Astrocyte of the spinal cord (primary cell): ENCODE data around the gene MYO1E.

Source experiments
- DNase-seq: peaks from one replicate; pipeline ENCODE4 v3.0.0; 2011; ENCODE audit warnings: low read depth, low spot score
- H3K4me3 ChIP-seq: 2 replicates; pipeline ENCODE4 v1.5.1; 2011; ENCODE audit warnings: low read depth, mild to moderate bottlenecking, low read length, moderate library complexity
- CTCF ChIP-seq: IDR thresholded peaks from 2 replicates; pipeline ENCODE4 v1.5.1; 2012; ENCODE audit warnings: low read depth, mild to moderate bottlenecking, low read length, inconsistent platforms
- in situ Hi-C: cut with HindIII; loops from 2 replicates; pipeline ENCODE4 v1.10.0; 2017; ENCODE audit warnings: low sequenced_read_pairs

Gene MYO1E

GRCh38 chr15:59180945-59181600 is 191.6 kb downstream of the MYO1E start:
- no peak for DNase-seq
- TF ChIP-seq CTCF = no peak
- no peak overlapping the region for H3K4me3 ChIP-seq
- in situ Hi-C loops = no loop called here

- in situ Hi-C loops = no loop called here
- DNase-seq = no peak
- no peak overlapping the region for H3K4me3 ChIP-seq
- no peak for TF ChIP-seq CTCF
These were observed 193.0 kb downstream of the MYO1E start for GRCh38 chr15:59179717-59180116.

DNA sequence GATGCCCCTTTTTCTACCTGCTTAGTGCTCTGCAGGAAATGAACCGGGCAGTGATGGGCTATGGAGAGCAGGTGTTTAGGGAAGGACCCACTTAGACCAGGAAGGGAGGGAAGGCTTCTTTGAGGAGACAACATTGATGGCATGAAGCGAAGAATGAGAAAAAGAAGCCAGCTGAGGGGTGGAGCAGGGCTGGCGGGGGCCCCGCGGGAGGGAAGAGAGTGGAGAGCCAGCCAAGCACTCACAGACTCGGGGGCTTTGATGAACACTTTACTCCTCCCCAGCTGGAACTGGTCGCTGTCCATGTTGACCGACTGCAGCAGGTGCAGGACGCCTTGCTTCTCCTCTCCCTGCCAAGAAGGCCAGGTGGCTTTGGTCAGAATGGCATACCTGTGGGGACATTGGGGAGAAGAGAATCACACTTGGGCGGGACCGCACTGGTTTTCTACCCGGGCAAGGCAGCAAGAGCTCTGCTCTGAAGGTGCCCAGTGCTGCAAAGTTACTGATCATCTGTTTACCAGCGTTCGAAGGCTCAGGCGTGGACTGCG is 194.4 kb downstream of the MYO1E start:
- in situ Hi-C loops = no loop called here
- TF ChIP-seq CTCF = no peak
- H3K4me3 ChIP-seq = no peak overlapping the region
- no peak for DNase-seq

GRCh38 chr15:59177317-59177660 is 195.4 kb downstream of the MYO1E start:
- no peak overlapping the region for H3K4me3 ChIP-seq
- TF ChIP-seq CTCF = no peak
- in situ Hi-C loops = no loop called here
- no peak for DNase-seq

GRCh38 chr15:59176653-59177316 is 195.9 kb downstream of the MYO1E start:
- no peak overlapping the region for H3K4me3 ChIP-seq
- DNase-seq = no peak
- in situ Hi-C loops = no loop called here
- TF ChIP-seq CTCF = no peak

- DNase-seq = peak; percentile 74
- H3K4me3 ChIP-seq = no peak overlapping the region
- in situ Hi-C loops = no loop called here
These were observed 197.5 kb downstream of the MYO1E start for GRCh38 chr15:59174835-59175831.

More at GRCh38 chr15:59174835-59175831, 197.5 kb downstream of the MYO1E start:
- peak; percentile 70 for TF ChIP-seq CTCF
